Body of pancreas (tissue), 4 donors: ENCODE measurements around the gene PHC2.

Experiments
- POLR2A ChIP-seq, 3 donors: fragments of 450-650 bp; IDR thresholded peaks; one replicate each; pipeline ENCODE4 v1.6.1; 2016; ENCODE audit warnings: antibody characterized with exemption in 3 of 3, mild to moderate bottlenecking in 2 of 3
- TF ChIP-seq, protein P1 (sequence below), 7 experiments: fragments of 450-650 bp in 4 of 7; fragments of 200-600 bp in 3 of 7; sonication (generic) in 3 of 7; IDR thresholded peaks; one replicate each; pipeline ENCODE4 v1.5.1; 2016 to 2019; ENCODE audit warnings: antibody characterized with exemption in 7 of 7

DNA sequence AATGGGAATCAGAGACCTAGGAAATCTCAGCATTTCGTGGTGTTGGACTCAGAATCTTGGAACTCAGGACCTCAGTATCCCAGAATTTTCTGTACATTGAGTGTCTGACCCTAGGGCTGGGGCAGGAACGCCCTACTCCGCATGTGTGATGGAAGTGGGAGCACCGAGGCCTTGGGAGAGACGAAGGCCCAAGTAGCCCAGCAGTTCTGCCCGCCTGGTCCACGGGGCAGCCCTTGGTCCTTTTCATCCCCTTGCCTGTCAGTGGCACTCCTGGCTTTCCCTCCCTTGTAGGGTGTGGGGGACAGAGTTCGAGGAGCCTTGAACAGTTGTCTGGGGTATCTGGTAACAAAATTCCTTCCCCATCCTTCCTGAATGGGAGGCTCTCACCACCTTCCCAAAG lies 120.2 kb downstream of the PHC2 start:
- TF ChIP-seq, protein P1, sequence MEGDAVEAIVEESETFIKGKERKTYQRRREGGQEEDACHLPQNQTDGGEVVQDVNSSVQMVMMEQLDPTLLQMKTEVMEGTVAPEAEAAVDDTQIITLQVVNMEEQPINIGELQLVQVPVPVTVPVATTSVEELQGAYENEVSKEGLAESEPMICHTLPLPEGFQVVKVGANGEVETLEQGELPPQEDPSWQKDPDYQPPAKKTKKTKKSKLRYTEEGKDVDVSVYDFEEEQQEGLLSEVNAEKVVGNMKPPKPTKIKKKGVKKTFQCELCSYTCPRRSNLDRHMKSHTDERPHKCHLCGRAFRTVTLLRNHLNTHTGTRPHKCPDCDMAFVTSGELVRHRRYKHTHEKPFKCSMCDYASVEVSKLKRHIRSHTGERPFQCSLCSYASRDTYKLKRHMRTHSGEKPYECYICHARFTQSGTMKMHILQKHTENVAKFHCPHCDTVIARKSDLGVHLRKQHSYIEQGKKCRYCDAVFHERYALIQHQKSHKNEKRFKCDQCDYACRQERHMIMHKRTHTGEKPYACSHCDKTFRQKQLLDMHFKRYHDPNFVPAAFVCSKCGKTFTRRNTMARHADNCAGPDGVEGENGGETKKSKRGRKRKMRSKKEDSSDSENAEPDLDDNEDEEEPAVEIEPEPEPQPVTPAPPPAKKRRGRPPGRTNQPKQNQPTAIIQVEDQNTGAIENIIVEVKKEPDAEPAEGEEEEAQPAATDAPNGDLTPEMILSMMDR (IDR thresholded peaks at IDR 0.05) = no peak
- no peak for TF ChIP-seq POLR2A (IDR thresholded peaks at IDR 0.05)
